NT2/D1 (cell line): ENCODE measurements around the gene CD2.

ENCODE experiments used
- SUZ12 ChIP-seq: IDR thresholded peaks from 2 replicates; pipeline ENCODE4 v1.6.1; 2011; ENCODE audit not compliant: insufficient read length, insufficient read depth; ENCODE audit errors: extremely low read depth
- YY1 ChIP-seq: IDR thresholded peaks from 2 replicates; pipeline ENCODE4 v1.6.1; 2011; ENCODE audit not compliant: insufficient read length, insufficient read depth
- ZNF274 ChIP-seq: IDR thresholded peaks from 2 replicates; pipeline ENCODE4 v1.6.1; 2011; ENCODE audit warnings: mild to moderate bottlenecking, low read depth, low read length

DNA sequence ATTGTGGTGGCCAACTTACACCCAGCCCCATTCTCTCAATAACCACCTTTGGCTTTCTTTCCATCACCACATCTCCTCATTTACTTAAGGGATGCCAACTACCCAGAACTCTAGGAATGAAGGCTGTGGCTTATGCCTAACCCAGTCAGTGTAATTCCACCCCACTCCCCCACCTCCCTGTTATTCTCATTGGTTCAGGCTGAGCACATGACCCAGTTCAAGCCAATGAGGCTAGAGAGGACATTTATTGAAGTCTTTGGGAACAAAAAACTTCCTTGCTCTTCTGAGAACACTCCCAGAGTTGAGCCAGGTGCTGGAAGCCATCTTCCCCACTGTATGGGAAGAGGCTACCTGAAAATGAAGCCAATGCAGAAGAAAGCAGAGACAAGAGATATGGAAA is 22.8 kb upstream of the CD2 start:
- TF ChIP-seq ZNF274 = no peak
- no peak for TF ChIP-seq YY1
- TF ChIP-seq SUZ12 = no peak
